Measurements from ENCODE around the gene PRKCH.

PRKCH gene

GRCh38 chr14:61516964-61517653 lies 195.7 kb downstream of the PRKCH start:
- H2AFZ ChIP-seq (ENCODE audit: low read length): no peak overlapping the region

GRCh38 chr14:61517911-61518384 lies 196.6 kb downstream of the PRKCH start:
- peaks cover 13% of the 10 kb centered on the region; the same call in 1 of the 2 replicates for H3K79me2 ChIP-seq (ENCODE audit: insufficient read depth, low read length)
- no peak overlapping the region for H2AFZ ChIP-seq (ENCODE audit: low read length)
- no peaks in the 10 kb centered on the region for H3K4me1 ChIP-seq (ENCODE audit: insufficient read depth, low read length, poor library complexity, severe bottlenecking)
- H3K36me3 ChIP-seq (ENCODE audit: insufficient read depth, low read length): peaks cover 43% of the 10 kb centered on the region; the same call in 1 of the 2 replicates
- H4K20me1 ChIP-seq (ENCODE audit: insufficient read depth, low read length, poor library complexity, severe bottlenecking): no peaks in the 10 kb centered on the region
- no peaks in the 10 kb centered on the region for H3K9me3 ChIP-seq (ENCODE audit: insufficient read depth, low read depth, low read length)
- no peak for TF ChIP-seq EZH2phosphoT487 (IDR thresholded peaks at IDR 0.05; ENCODE audit: borderline replicate concordance)
- TF ChIP-seq CTCF (conservative IDR thresholded peaks at IDR 0.05; ENCODE audit: low read length): no peak
- no peak overlapping the region for H3K4me3 ChIP-seq (ENCODE audit: low read length, poor library complexity, severe bottlenecking)
- H3K9me2 ChIP-seq (replicated peaks; ENCODE audit: low read depth, low read length): no peaks in the 10 kb centered on the region
- no peaks in the 10 kb centered on the region for H3F3A ChIP-seq (ENCODE audit: low read depth)
- no peak overlapping the region for H3K4me2 ChIP-seq (ENCODE audit: low read depth, low read length, poor library complexity, severe bottlenecking)
- H3K27me3 ChIP-seq (ENCODE audit: insufficient read depth, low read length, poor library complexity, severe bottlenecking): no peaks in the 10 kb centered on the region
- H3K9ac ChIP-seq (ENCODE audit: low read depth, low read length, poor library complexity, severe bottlenecking): no peak overlapping the region

More at GRCh38 chr14:61516964-61517653, 195.7 kb downstream of the PRKCH start:
- no peak for TF ChIP-seq EZH2phosphoT487 (IDR thresholded peaks at IDR 0.05; ENCODE audit: borderline replicate concordance)
- no peak for TF ChIP-seq CTCF (conservative IDR thresholded peaks at IDR 0.05; ENCODE audit: low read length)
- H4K20me1 ChIP-seq (ENCODE audit: insufficient read depth, low read length, poor library complexity, severe bottlenecking): no peaks in the 10 kb centered on the region
- H3K36me3 ChIP-seq (ENCODE audit: insufficient read depth, low read length): peaks cover 44% of the 10 kb centered on the region; the same call in 1 of the 2 replicates
- peaks cover 13% of the 10 kb centered on the region; the same call in 1 of the 2 replicates for H3K79me2 ChIP-seq (ENCODE audit: insufficient read depth, low read length)
- H3K9me2 ChIP-seq (replicated peaks; ENCODE audit: low read depth, low read length): no peaks in the 10 kb centered on the region
- H3K9ac ChIP-seq (ENCODE audit: low read depth, low read length, poor library complexity, severe bottlenecking): no peak overlapping the region
- no peaks in the 10 kb centered on the region for H3K4me1 ChIP-seq (ENCODE audit: insufficient read depth, low read length, poor library complexity, severe bottlenecking)
- no peaks in the 10 kb centered on the region for H3K9me3 ChIP-seq (ENCODE audit: insufficient read depth, low read depth, low read length)
- H3K4me3 ChIP-seq (ENCODE audit: low read length, poor library complexity, severe bottlenecking): no peak overlapping the region
- no peaks in the 10 kb centered on the region for H3K27me3 ChIP-seq (ENCODE audit: insufficient read depth, low read length, poor library complexity, severe bottlenecking)
- no peaks in the 10 kb centered on the region for H3F3A ChIP-seq (ENCODE audit: low read depth)
- no peak overlapping the region for H3K4me2 ChIP-seq (ENCODE audit: low read depth, low read length, poor library complexity, severe bottlenecking)

GRCh38 chr14:61518403-61518802 lies 197.0 kb downstream of the PRKCH start:
- Histone ChIP-seq H3F3A (ENCODE audit: low read depth) (no peaks in the 10 kb centered on the region), H3K4me3 (ENCODE audit: low read length, poor library complexity, severe bottlenecking) (no peak overlapping the region), H3K36me3 (ENCODE audit: insufficient read depth, low read length) (peaks cover 45% of the 10 kb centered on the region; the same call in 1 of the 2 replicates), H3K9me2 (replicated peaks; ENCODE audit: low read depth, low read length) (no peaks in the 10 kb centered on the region), H4K20me1 (ENCODE audit: insufficient read depth, low read length, poor library complexity, severe bottlenecking) (no peaks in the 10 kb centered on the region), H3K79me2 (ENCODE audit: insufficient read depth, low read length) (peaks cover 16% of the 10 kb centered on the region; the same call in 1 of the 2 replicates), H3K4me2 (ENCODE audit: low read depth, low read length, poor library complexity, severe bottlenecking) (no peak overlapping the region), H3K27me3 (ENCODE audit: insufficient read depth, low read length, poor library complexity, severe bottlenecking) (no peaks in the 10 kb centered on the region), H2AFZ (ENCODE audit: low read length) (no peak overlapping the region), H3K9me3 (ENCODE audit: insufficient read depth, low read depth, low read length) (no peaks in the 10 kb centered on the region), H3K4me1 (ENCODE audit: insufficient read depth, low read length, poor library complexity, severe bottlenecking) (no peaks in the 10 kb centered on the region), H3K9ac (ENCODE audit: low read depth, low read length, poor library complexity, severe bottlenecking) (no peak overlapping the region)
- no peak for TF ChIP-seq CTCF (conservative IDR thresholded peaks at IDR 0.05; ENCODE audit: low read length)
- no peak for TF ChIP-seq EZH2phosphoT487 (IDR thresholded peaks at IDR 0.05; ENCODE audit: borderline replicate concordance)

All from Loucy (cell line).